IMR-90 (cell line): ENCODE measurements around the gene WDR53. TPM values are rescaled to one million over a fixed set of nuclear protein-coding genes. Genes with fewer than 3 reads are reported as not detected.

Source experiments
- ATAC-seq: fragments of 200-7000 bp; cut with Tn5 transposase; 2 replicates; pipeline ENCODE4 v1.9.1; 2020; ENCODE audit warnings: low read depth, mild to moderate bottlenecking, moderate library complexity
- BruUV-seq: library from RNA; stranded (reverse); fragments of 400-500 nt; replicated peaks from 2 replicates; lab custom pipeline; 2021; lab: Mats Ljungman, UMichigan
- CTCF ChIA-PET: fragments of 300-600 bp; formaldehyde crosslinking; extraction: SDS; loops from one replicate; lab custom pipeline; 2021; ENCODE audit warnings: antibody characterized with exemption; lab: Yijun Ruan, JAX
- POLR2A ChIA-PET: fragments of 300-600 bp; sonication (Branson Sonifier 250); formaldehyde crosslinking; loops from one replicate; lab custom pipeline; 2022; ENCODE audit warnings: antibody characterized with exemption; ENCODE audit not compliant: unreplicated experiment; lab: Charles Lee
- DNase-seq: peaks from one replicate; pipeline ENCODE4 v3.0.0; 2013
- H2AFZ ChIP-seq: replicated peaks from 2 replicates; pipeline ENCODE3; 2013; ENCODE audit warnings: low read length, mild to moderate bottlenecking; ENCODE audit not compliant: poor library complexity
- H2AK5ac ChIP-seq: 2 replicates; pipeline ENCODE4 v1.6.1; 2013; ENCODE audit warnings: low read depth, low read length, inconsistent platforms
- H2AK9ac ChIP-seq: replicated peaks from 2 replicates; pipeline ENCODE3; 2013; ENCODE audit warnings: mild to moderate bottlenecking, low read depth, low read length, moderate library complexity; ENCODE audit not compliant: poor library complexity
- H2BK120ac ChIP-seq: 2 replicates; pipeline ENCODE4 v1.6.1; 2013; ENCODE audit warnings: low read depth, low read length, inconsistent platforms
- H2BK15ac ChIP-seq: 3 replicates; pipeline ENCODE4 v1.6.1; 2013; ENCODE audit warnings: low read depth, low read length, inconsistent platforms
- H2BK20ac ChIP-seq: 2 replicates; pipeline ENCODE4 v1.6.1; 2013; ENCODE audit warnings: low read depth, mild to moderate bottlenecking, inconsistent platforms, low read length, moderate library complexity
- H2BK5ac ChIP-seq: 2 replicates; pipeline ENCODE4 v1.6.1; 2013; ENCODE audit warnings: mild to moderate bottlenecking, low read depth, low read length, inconsistent platforms; ENCODE audit not compliant: poor library complexity, severe bottlenecking
- H3K14ac ChIP-seq: replicated peaks from 2 replicates; pipeline ENCODE4 v1.6.1; 2013; ENCODE audit warnings: low read depth, low read length, inconsistent platforms
- H3K18ac ChIP-seq: 2 replicates; pipeline ENCODE4 v1.6.1; 2013; ENCODE audit warnings: low read depth, low read length, control low read depth
- H3K23ac ChIP-seq: 2 replicates; pipeline ENCODE4 v1.6.1; 2013; ENCODE audit warnings: low read depth, low read length, inconsistent platforms
- H3K27ac ChIP-seq: 2 replicates; pipeline ENCODE4 v1.5.1; 2013; ENCODE audit warnings: mild to moderate bottlenecking, control low read depth, low read length; ENCODE audit not compliant: insufficient read depth
- H3K27me3 ChIP-seq: 2 replicates; pipeline ENCODE4 v1.6.1; 2013; ENCODE audit warnings: low read length; ENCODE audit not compliant: control insufficient read depth, insufficient read depth
- H3K36me3 ChIP-seq: 2 replicates; pipeline ENCODE4 v1.6.1; 2013; ENCODE audit warnings: low read length, mixed read lengths; ENCODE audit not compliant: control insufficient read depth, insufficient read depth
- H3K4ac ChIP-seq: 2 replicates; pipeline ENCODE4 v1.6.1; 2013; ENCODE audit warnings: low read depth, low read length, inconsistent platforms
- H3K4me1 ChIP-seq: 2 replicates; pipeline ENCODE4 v1.6.1; 2013; ENCODE audit warnings: low read length, mixed read lengths; ENCODE audit not compliant: control insufficient read depth, insufficient read depth
- H3K4me2 ChIP-seq: 2 replicates; pipeline ENCODE4 v1.6.1; 2013; ENCODE audit warnings: low read depth, mild to moderate bottlenecking, control low read depth, low read length, moderate library complexity
- H3K4me3 ChIP-seq: 2 replicates; pipeline ENCODE4 v1.5.1; 2013; ENCODE audit warnings: low read depth, mild to moderate bottlenecking, control low read depth, low read length, moderate library complexity; ENCODE audit not compliant: insufficient read depth
- H3K56ac ChIP-seq: 2 replicates; pipeline ENCODE4 v1.6.1; 2013; ENCODE audit warnings: low read length, inconsistent platforms; ENCODE audit not compliant: insufficient read depth; ENCODE audit errors: extremely low read depth
- H3K79me1 ChIP-seq, 2 experiments: 2 replicates each; pipeline ENCODE4 v1.6.1; 2013; ENCODE audit warnings: low read length in 2 of 2, inconsistent platforms in 1 of 2, low read depth in 1 of 2
- H3K9ac ChIP-seq: 2 replicates; pipeline ENCODE4 v1.6.1; 2013; ENCODE audit warnings: low read depth, low read length, control low read depth
- H3K9me1 ChIP-seq: 2 replicates; pipeline ENCODE4 v1.6.1; 2013; ENCODE audit warnings: low read length, inconsistent platforms; ENCODE audit not compliant: insufficient read depth
- H3K9me3 ChIP-seq: 2 replicates; pipeline ENCODE4 v1.6.1; 2013; ENCODE audit warnings: low read length; ENCODE audit not compliant: control insufficient read depth, insufficient read depth
- H4K20me1 ChIP-seq: 2 replicates; pipeline ENCODE4 v1.6.1; 2013; ENCODE audit warnings: low read length, inconsistent platforms; ENCODE audit not compliant: insufficient read depth
- H4K5ac ChIP-seq: 2 replicates; pipeline ENCODE4 v1.6.1; 2013; ENCODE audit warnings: mild to moderate bottlenecking, low read depth, low read length, control low read depth
- H4K8ac ChIP-seq, 2 experiments: 2 replicates each; pipeline ENCODE4 v1.6.1; 2013; ENCODE audit warnings: low read depth in 2 of 2, low read length in 2 of 2, control low read depth in 1 of 2, inconsistent platforms in 1 of 2
- H4K91ac ChIP-seq: 2 replicates; pipeline ENCODE4 v1.6.1; 2013; ENCODE audit warnings: low read depth, low read length, inconsistent platforms; ENCODE audit not compliant: insufficient read depth
- BHLHE40 ChIP-seq: fragments of 150-350 bp; IDR thresholded peaks from 2 replicates; pipeline ENCODE4 v1.6.1; 2016; ENCODE audit warnings: mild to moderate bottlenecking, low read depth, low read length
- CEBPB ChIP-seq: IDR thresholded peaks from 2 replicates; pipeline ENCODE4 v1.6.1; 2012; ENCODE audit warnings: low read depth, low read length, improper control_type of control experiment
- CHD1 ChIP-seq: IDR thresholded peaks from 2 replicates; pipeline ENCODE4 v1.6.1; 2012; ENCODE audit warnings: low read depth, low read length, improper control_type of control experiment
- CTCF ChIP-seq: conservative IDR thresholded peaks from 2 replicates; pipeline ENCODE4 v1.5.1; 2012; ENCODE audit warnings: mild to moderate bottlenecking, low read depth, low read length, improper control_type of control experiment
- FOS ChIP-seq: fragments of 150-350 bp; IDR thresholded peaks from 2 replicates; pipeline ENCODE4 v1.6.1; 2016; ENCODE audit warnings: low read depth, low read length
- MAFK ChIP-seq: IDR thresholded peaks from 2 replicates; pipeline ENCODE4 v1.6.1; 2012; ENCODE audit warnings: low read depth, low read length, improper control_type of control experiment
- MAZ ChIP-seq: IDR thresholded peaks from 2 replicates; pipeline ENCODE4 v1.6.1; 2012; ENCODE audit warnings: low read depth, mild to moderate bottlenecking, low read length, improper control_type of control experiment, moderate library complexity, borderline replicate concordance
- MXI1 ChIP-seq: IDR thresholded peaks from 2 replicates; pipeline ENCODE4 v1.6.1; 2012; ENCODE audit warnings: low read depth, mild to moderate bottlenecking, low read length, moderate library complexity, borderline replicate concordance
- NFE2L2 ChIP-seq: fragments of 150-350 bp; IDR thresholded peaks from 2 replicates; pipeline ENCODE4 v1.6.1; 2016; ENCODE audit warnings: low read depth, mild to moderate bottlenecking, low read length
- POLR2A ChIP-seq: IDR thresholded peaks from 2 replicates; pipeline ENCODE4 v1.6.1; 2012; ENCODE audit warnings: mild to moderate bottlenecking, low read depth, low read length
- RAD21 ChIP-seq: IDR thresholded peaks from 2 replicates; pipeline ENCODE4 v1.6.1; 2012; ENCODE audit warnings: low read length, improper control_type of control experiment
- RCOR1 ChIP-seq: IDR thresholded peaks from 2 replicates; pipeline ENCODE4 v1.6.1; 2012; ENCODE audit warnings: mild to moderate bottlenecking, low read length, improper control_type of control experiment; ENCODE audit not compliant: insufficient replicate concordance
- RFX5 ChIP-seq: IDR thresholded peaks from 2 replicates; pipeline ENCODE4 v1.8.0; 2012; ENCODE audit warnings: low read depth, mild to moderate bottlenecking, low read length, moderate library complexity
- SMC3 ChIP-seq: fragments of 150-350 bp; IDR thresholded peaks from 2 replicates; pipeline ENCODE4 v1.6.1; 2016; ENCODE audit warnings: low read depth, mild to moderate bottlenecking, antibody characterized with exemption, low read length, moderate library complexity
- WGBS, 2 experiments: methylation state at CpG; one replicate each; pipeline versions ENCODE4 v1.1.5 to v1.1.7; 2013; ENCODE audit warnings: missing lambda C conversion rate in 2 of 2; ENCODE audit not compliant: insufficient read length in 1 of 2; ENCODE audit errors: extremely low coverage in 2 of 2; 5-methylcytosine and 5-hydroxymethylcytosine counted together
- dilution Hi-C: fragments of 300-500 bp; cut with HindIII; formaldehyde crosslinking; loops from one replicate; pipeline ENCODE4 v1.14.3; 2018; ENCODE audit warnings: low sequenced_read_pairs; ENCODE audit not compliant: unreplicated experiment
- in situ Hi-C: fragments of 300-500 bp; cut with MboI; formaldehyde crosslinking; loops from 3 replicates; pipeline ENCODE4 v1.14.3; 2019; ENCODE audit warnings: low sequenced_read_pairs, inconsistent platforms, mixed read lengths
- intact Hi-C: fragments of 100-400 bp; cut with micrococcal nuclease; formaldehyde crosslinking; loops from 2 replicates; pipeline ENCODE4 v1.10.0; 2022
- polyA plus RNA-seq, 3 experiments: library from polyadenylated mRNA; depleted of rRNA; stranded (reverse); fragments of >200 nt; gene quantifications; 2 replicates each; pipeline ENCODE4 v1.2.3, GENCODE V29; 2012; ENCODE audit warnings: low replicate concordance in 1 of 3
- total RNA-seq: library from RNA; depleted of rRNA; stranded (reverse); fragments of >200 nt; gene quantifications from 2 replicates; pipeline ENCODE4 v1.2.3, GENCODE V29; 2012
- TF ChIP-seq, protein P1 (sequence below): fragments of 150-350 bp; IDR thresholded peaks from 2 replicates; pipeline ENCODE4 v1.6.1; 2017; ENCODE audit warnings: mild to moderate bottlenecking, antibody characterized with exemption, low read length, low read depth
- TF ChIP-seq, protein P2 (sequence below): fragments of 150-350 bp; IDR thresholded peaks from 2 replicates; pipeline ENCODE4 v1.6.1; 2016; ENCODE audit warnings: low read depth, mild to moderate bottlenecking, low read length, moderate library complexity, borderline replicate concordance

The WDR53 gene
- total and polyA plus RNA-seq, 2 of the 4 experiments (the other 2 are of a cell fraction): 5.7 to 5.9 TPM

GRCh38 chr3:196525141-196525540, 43.2 kb downstream of the WDR53 start:
- Histone ChIP-seq H3K79me1 (no peaks in the 10 kb centered on the region), H2BK120ac (no peak overlapping the region), H2AK9ac (no peak overlapping the region), H2AFZ (no peak overlapping the region), H2BK15ac (no peak overlapping the region), H2AK5ac (no peak overlapping the region), H3K9ac (no peak overlapping the region), H3K9me3 (peaks cover 10% of the 10 kb centered on the region), H4K5ac (no peak overlapping the region), H4K8ac (no peak overlapping the region), H3K9me1 (peaks cover 6% of the 10 kb centered on the region; the same call in 1 of the 2 replicates), H3K36me3 (no peaks in the 10 kb centered on the region), H3K18ac (no peak overlapping the region), H3K4me1 (0 out of 2 replicates have a peak, but pooled peaks cover 2% of the 10 kb centered on the region), H3K4ac (no peak overlapping the region), H3K4me2 (no peak overlapping the region), H3K4me3 (no peak overlapping the region), H3K56ac (no peak overlapping the region), H2BK5ac (no peak overlapping the region), H4K20me1 (no peaks in the 10 kb centered on the region), H3K23ac (no peak overlapping the region), H2BK20ac (no peak overlapping the region), H3K27me3 (no peaks in the 10 kb centered on the region), H3K14ac (no peak overlapping the region), H4K91ac (no peak overlapping the region), H3K27ac (no peak overlapping the region)
- ChIA-PET CTCF (interaction anchor here (1.7 kb wide), 1 partner anchor 271 kb away, joined by 3 read pairs; no protein-coding TSS in a partner anchor), POLR2A (no interaction called here)
- no peak for DNase-seq
- ATAC-seq: no peak
- dilution Hi-C loops: no loop called here
- WGBS, 2 experiments: 80% methylated on average over 2 of the region's 4 CpGs; no CpG with 5 or more reads in 1 of the 2 experiments
- no peak for TF ChIP-seq RCOR1
- no peak for TF ChIP-seq CHD1
- no peak for TF ChIP-seq MAZ
- no peak for TF ChIP-seq SMC3
- TF ChIP-seq, protein P1, sequence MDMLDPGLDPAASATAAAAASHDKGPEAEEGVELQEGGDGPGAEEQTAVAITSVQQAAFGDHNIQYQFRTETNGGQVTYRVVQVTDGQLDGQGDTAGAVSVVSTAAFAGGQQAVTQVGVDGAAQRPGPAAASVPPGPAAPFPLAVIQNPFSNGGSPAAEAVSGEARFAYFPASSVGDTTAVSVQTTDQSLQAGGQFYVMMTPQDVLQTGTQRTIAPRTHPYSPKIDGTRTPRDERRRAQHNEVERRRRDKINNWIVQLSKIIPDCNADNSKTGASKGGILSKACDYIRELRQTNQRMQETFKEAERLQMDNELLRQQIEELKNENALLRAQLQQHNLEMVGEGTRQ: no peak
- TF ChIP-seq NFE2L2: no peak
- TF ChIP-seq CEBPB: no peak
- no peak for TF ChIP-seq RAD21
- no peak for TF ChIP-seq CTCF
- no peak for TF ChIP-seq FOS
- TF ChIP-seq MXI1: no peak
- TF ChIP-seq MAFK: no peak
- no peak for TF ChIP-seq RFX5
- TF ChIP-seq, protein P2, sequence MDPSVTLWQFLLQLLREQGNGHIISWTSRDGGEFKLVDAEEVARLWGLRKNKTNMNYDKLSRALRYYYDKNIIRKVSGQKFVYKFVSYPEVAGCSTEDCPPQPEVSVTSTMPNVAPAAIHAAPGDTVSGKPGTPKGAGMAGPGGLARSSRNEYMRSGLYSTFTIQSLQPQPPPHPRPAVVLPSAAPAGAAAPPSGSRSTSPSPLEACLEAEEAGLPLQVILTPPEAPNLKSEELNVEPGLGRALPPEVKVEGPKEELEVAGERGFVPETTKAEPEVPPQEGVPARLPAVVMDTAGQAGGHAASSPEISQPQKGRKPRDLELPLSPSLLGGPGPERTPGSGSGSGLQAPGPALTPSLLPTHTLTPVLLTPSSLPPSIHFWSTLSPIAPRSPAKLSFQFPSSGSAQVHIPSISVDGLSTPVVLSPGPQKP: no peak
- no peak for TF ChIP-seq BHLHE40
- no peak for TF ChIP-seq POLR2A
- in situ Hi-C loops: no loop called here
- BruUV-seq: no TSS peak
- intact Hi-C loops: no loop called here
